CD8-positive, alpha-beta memory T cell (primary cell): ENCODE measurements around the gene TCF4. TPM values are rescaled to one million over a fixed set of nuclear protein-coding genes. Genes with fewer than 3 reads are reported as not detected.
A peak's percentile ranks its signal among the peaks of the same experiment; 100 is the strongest.

Experiments used
- CTCF ChIA-PET: fragments of 350-600 bp; sonication (Branson Sonifier 250); formaldehyde crosslinking; loops from one replicate; lab custom pipeline; 2021; ENCODE audit warnings: antibody characterized with exemption; lab: Charles Lee
- POLR2A ChIA-PET: fragments of 350-600 bp; sonication (Branson Sonifier 250); formaldehyde crosslinking; loops from one replicate; lab custom pipeline; 2021; ENCODE audit warnings: antibody characterized with exemption; lab: Charles Lee
- DNase-seq, 5 donors: peaks; one replicate each; pipeline versions ENCODE4 v3.0.0 to v3.0.0-alpha.2; 2020 to 2022; ENCODE audit warnings: mixed read lengths in 1 of 5
- H3K27ac ChIP-seq: one replicate; pipeline ENCODE4 v1.7.0; 2013; ENCODE audit warnings: low read depth, mild to moderate bottlenecking, low read length, moderate library complexity
- H3K27me3 ChIP-seq: 2 replicates; pipeline ENCODE4 v1.7.0; 2013; ENCODE audit warnings: low read length, mild to moderate bottlenecking; ENCODE audit not compliant: insufficient read depth, poor library complexity, severe bottlenecking
- H3K36me3 ChIP-seq: 2 replicates; pipeline ENCODE4 v1.7.0; 2013; ENCODE audit warnings: mild to moderate bottlenecking, low read length, moderate library complexity; ENCODE audit not compliant: insufficient read depth
- H3K4me1 ChIP-seq: 2 replicates; pipeline ENCODE4 v1.7.0; 2013; ENCODE audit warnings: mild to moderate bottlenecking, low read length, moderate library complexity; ENCODE audit not compliant: insufficient read depth
- H3K4me3 ChIP-seq: 2 replicates; pipeline ENCODE4 v1.7.0; 2013; ENCODE audit warnings: mild to moderate bottlenecking, low read length
- H3K9me3 ChIP-seq: 2 replicates; pipeline ENCODE4 v1.7.0; 2013; ENCODE audit warnings: mild to moderate bottlenecking, low read length
- H3K27ac Mint-ChIP-seq, 8 donors: one replicate each; pipeline ENCODE4 v1.8.0; 2020 to 2021; ENCODE audit warnings: mixed read lengths in 8 of 8, mild to moderate bottlenecking in 6 of 8, inconsistent platforms in 3 of 8, moderate library complexity in 3 of 8
- H3K27me3 Mint-ChIP-seq, 2 donors: one replicate each; pipeline ENCODE4 v1.8.0; 2020 to 2021; ENCODE audit warnings: mixed read lengths in 2 of 2, mild to moderate bottlenecking in 1 of 2, moderate library complexity in 1 of 2
- H3K36me3 Mint-ChIP-seq, 3 donors: one replicate each; pipeline ENCODE4 v1.8.0; 2020 to 2021; ENCODE audit warnings: mixed read lengths in 3 of 3, inconsistent platforms in 1 of 3, mild to moderate bottlenecking in 1 of 3
- H3K4me1 Mint-ChIP-seq, 3 donors: one replicate each; pipeline ENCODE4 v1.8.0; 2020 to 2021; ENCODE audit warnings: mixed read lengths in 3 of 3, inconsistent platforms in 1 of 3, mild to moderate bottlenecking in 1 of 3
- H3K4me3 Mint-ChIP-seq, 7 donors: one replicate each; pipeline ENCODE4 v1.8.0; 2020 to 2021; ENCODE audit warnings: mixed read lengths in 7 of 7, mild to moderate bottlenecking in 6 of 7, moderate library complexity in 4 of 7, inconsistent platforms in 2 of 7
- H3K9me3 Mint-ChIP-seq, 5 donors: one replicate each; pipeline ENCODE4 v1.8.0; 2020 to 2022; ENCODE audit warnings: mixed read lengths in 5 of 5, mild to moderate bottlenecking in 3 of 5, moderate library complexity in 2 of 5, inconsistent platforms in 1 of 5
- polyA plus RNA-seq: library from polyadenylated mRNA; unstranded; fragments of 300-500 nt; fragmentation: Illumina TruSeq; gene quantifications from one replicate; pipeline ENCODE4 v1.2.3, GENCODE V29; 2021
- total RNA-seq, 2 experiments: library from RNA; stranded (reverse); gene quantifications; one replicate each; pipeline ENCODE4 v1.2.3, GENCODE V29; 2021

TCF4 gene
- total and polyA plus RNA-seq, 3 experiments from 2014 or later = 0.18 to 0.62 (median 0.47) TPM

- POLR2A ChIA-PET = no interaction called here
- H3K9me3 ChIP-seq = no peaks in the 10 kb centered on the region
- no peaks in the 10 kb centered on the region for H3K4me1 Mint-ChIP-seq
- H3K4me3 ChIP-seq = no peak overlapping the region
- no peak overlapping the region for H3K27ac Mint-ChIP-seq
- H3K9me3 Mint-ChIP-seq = peaks cover 0 to 4% (median 4%) of the 10 kb centered on the region in 5 donors
- H3K27ac ChIP-seq = no peak overlapping the region
- H3K4me1 ChIP-seq = no peaks in the 10 kb centered on the region
- H3K36me3 Mint-ChIP-seq = no peaks in the 10 kb centered on the region
- CTCF ChIA-PET = no interaction called here
- no peak overlapping the region for H3K4me3 Mint-ChIP-seq
- H3K27me3 ChIP-seq = no peaks in the 10 kb centered on the region
- DNase-seq = no peak
- H3K27me3 Mint-ChIP-seq = no peaks in the 10 kb centered on the region
- H3K36me3 ChIP-seq = no peaks in the 10 kb centered on the region
Measured at GRCh38 chr18:55550471-55550870, 37.5 kb downstream of the TCF4 start.

GRCh38 chr18:55549474-55550104, 38.4 kb downstream of the TCF4 start:
- CTCF ChIA-PET = no interaction called here
- no peak overlapping the region for H3K27ac Mint-ChIP-seq
- DNase-seq = no peak
- H3K27me3 Mint-ChIP-seq = no peaks in the 10 kb centered on the region
- Histone ChIP-seq H3K4me1 (no peaks in the 10 kb centered on the region), H3K27me3 (no peaks in the 10 kb centered on the region), H3K9me3 (no peaks in the 10 kb centered on the region), H3K4me3 (no peak overlapping the region), H3K27ac (no peak overlapping the region), H3K36me3 (no peaks in the 10 kb centered on the region)
- H3K36me3 Mint-ChIP-seq = no peaks in the 10 kb centered on the region
- no peak overlapping the region for H3K4me3 Mint-ChIP-seq
- no peaks in the 10 kb centered on the region for H3K4me1 Mint-ChIP-seq
- POLR2A ChIA-PET = no interaction called here
- peaks cover 0 to 4% (median 4%) of the 10 kb centered on the region in 5 donors for H3K9me3 Mint-ChIP-seq

- no peak for DNase-seq
- Mint-ChIP-seq H3K4me1 (no peaks in the 10 kb centered on the region), H3K36me3 (no peaks in the 10 kb centered on the region), H3K9me3 (peaks cover 0 to 4% (median 4%) of the 10 kb centered on the region in 5 donors), H3K27me3 (no peaks in the 10 kb centered on the region), H3K4me3 (no peak overlapping the region), H3K27ac (no peak overlapping the region)
- H3K27me3 ChIP-seq = no peaks in the 10 kb centered on the region
- CTCF ChIA-PET = no interaction called here
- POLR2A ChIA-PET = no interaction called here
- no peak overlapping the region for H3K27ac ChIP-seq
- H3K4me3 ChIP-seq = no peak overlapping the region
- no peaks in the 10 kb centered on the region for H3K9me3 ChIP-seq
- no peaks in the 10 kb centered on the region for H3K4me1 ChIP-seq
- H3K36me3 ChIP-seq = no peaks in the 10 kb centered on the region
Measured at GRCh38 chr18:55547705-55548056, 40.3 kb downstream of the TCF4 start.

- H3K4me3 ChIP-seq = no peak overlapping the region
- CTCF ChIA-PET = no interaction called here
- Mint-ChIP-seq H3K4me1 (no peaks in the 10 kb centered on the region), H3K27me3 (no peaks in the 10 kb centered on the region), H3K27ac (no peak overlapping the region), H3K36me3 (no peaks in the 10 kb centered on the region), H3K9me3 (peaks cover 0 to 4% (median 2%) of the 10 kb centered on the region in 5 donors), H3K4me3 (no peak overlapping the region)
- POLR2A ChIA-PET = no interaction called here
- H3K9me3 ChIP-seq = no peaks in the 10 kb centered on the region
- H3K27ac ChIP-seq = peak overlapping the region; percentile 11
- no peak for DNase-seq
- no peaks in the 10 kb centered on the region for H3K27me3 ChIP-seq
- H3K36me3 ChIP-seq = no peaks in the 10 kb centered on the region
- no peaks in the 10 kb centered on the region for H3K4me1 ChIP-seq
Measured at GRCh38 chr18:55546851-55547704, 40.9 kb downstream of the TCF4 start.

- Mint-ChIP-seq H3K4me3 (no peak overlapping the region), H3K4me1 (no peaks in the 10 kb centered on the region), H3K36me3 (no peaks in the 10 kb centered on the region), H3K27ac (no peak overlapping the region), H3K27me3 (no peaks in the 10 kb centered on the region), H3K9me3 (peaks cover 0 to 4% (median 0%) of the 10 kb centered on the region in 5 donors)
- Histone ChIP-seq H3K27ac (no peak overlapping the region), H3K27me3 (no peaks in the 10 kb centered on the region), H3K36me3 (no peaks in the 10 kb centered on the region), H3K9me3 (no peaks in the 10 kb centered on the region), H3K4me3 (no peak overlapping the region), H3K4me1 (no peaks in the 10 kb centered on the region)
- no peak for DNase-seq
- CTCF ChIA-PET = no interaction called here
- POLR2A ChIA-PET = no interaction called here
Measured at GRCh38 chr18:55544014-55544413, 44.0 kb downstream of the TCF4 start.

- Mint-ChIP-seq H3K4me3 (no peak overlapping the region), H3K27me3 (no peaks in the 10 kb centered on the region), H3K4me1 (no peaks in the 10 kb centered on the region), H3K36me3 (no peaks in the 10 kb centered on the region), H3K27ac (no peak overlapping the region), H3K9me3 (peaks cover 0 to 6% (median 0%) of the 10 kb centered on the region in 5 donors)
- no peak overlapping the region for H3K27ac ChIP-seq
- ChIA-PET POLR2A (no interaction called here), CTCF (no interaction called here)
- no peak for DNase-seq
- no peak overlapping the region for H3K4me3 ChIP-seq
- no peaks in the 10 kb centered on the region for H3K9me3 ChIP-seq
- H3K27me3 ChIP-seq = no peaks in the 10 kb centered on the region
- H3K36me3 ChIP-seq = no peaks in the 10 kb centered on the region
- H3K4me1 ChIP-seq = no peaks in the 10 kb centered on the region
Measured at GRCh38 chr18:55543130-55543704, 44.8 kb downstream of the TCF4 start.

GRCh38 chr18:55541571-55541970, 46.4 kb downstream of the TCF4 start:
- Mint-ChIP-seq H3K27ac (no peak overlapping the region), H3K9me3 (peaks cover 0 to 6% (median 4%) of the 10 kb centered on the region in 5 donors), H3K4me1 (no peaks in the 10 kb centered on the region), H3K36me3 (no peaks in the 10 kb centered on the region), H3K4me3 (no peak overlapping the region), H3K27me3 (no peaks in the 10 kb centered on the region)
- CTCF ChIA-PET = no interaction called here
- Histone ChIP-seq H3K27me3 (no peaks in the 10 kb centered on the region), H3K27ac (no peak overlapping the region), H3K4me1 (no peaks in the 10 kb centered on the region), H3K9me3 (no peaks in the 10 kb centered on the region), H3K36me3 (no peaks in the 10 kb centered on the region), H3K4me3 (no peak overlapping the region)
- POLR2A ChIA-PET = no interaction called here
- DNase-seq = no peak

- H3K4me3 ChIP-seq = no peak overlapping the region
- H3K36me3 ChIP-seq = no peaks in the 10 kb centered on the region
- no peak overlapping the region for H3K27ac Mint-ChIP-seq
- ChIA-PET POLR2A (no interaction called here), CTCF (no interaction called here)
- no peaks in the 10 kb centered on the region for H3K27me3 ChIP-seq
- no peak for DNase-seq
- H3K27me3 Mint-ChIP-seq = no peaks in the 10 kb centered on the region
- peaks cover 0 to 6% (median 4%) of the 10 kb centered on the region in 5 donors for H3K9me3 Mint-ChIP-seq
- H3K36me3 Mint-ChIP-seq = peaks cover 0 to 1% (median 0%) of the 10 kb centered on the region in 3 donors
- no peak overlapping the region for H3K27ac ChIP-seq
- no peaks in the 10 kb centered on the region for H3K4me1 ChIP-seq
- no peak overlapping the region for H3K4me3 Mint-ChIP-seq
- no peaks in the 10 kb centered on the region for H3K4me1 Mint-ChIP-seq
- H3K9me3 ChIP-seq = no peaks in the 10 kb centered on the region
Measured at GRCh38 chr18:55539240-55539639, 48.8 kb downstream of the TCF4 start.
